Dermis microvascular lymphatic vessel endothelial cell (primary cell): ENCODE results near the gene TRPM4. TPM values are rescaled to one million over a fixed set of nuclear protein-coding genes. Genes with fewer than 3 reads are reported as not detected.
"Not testable (repeated sequence)": the region's sequence is repeated elsewhere in the genome, so short reads cannot be mapped to it uniquely, and the experiment has no call there.

Experiments
- DNase-seq, 2 donors: peaks; one replicate each; pipeline versions ENCODE4 v3.0.0 to v3.0.0-alpha.2; 2010; ENCODE audit warnings: low read depth in 2 of 2
- total RNA-seq: library from RNA; depleted of rRNA; stranded (reverse); fragments of >200 nt; gene quantifications from 2 replicates; pipeline ENCODE4 v1.2.1, GENCODE V29; 2014

Gene TRPM4
- total RNA-seq, 1 donor from 2014 or later = 10.8 TPM

GRCh38 chr19:49126575-49126974 is 31.0 kb upstream of the TRPM4 start:
- DNase-seq = no peak

- DNase-seq = not testable (repeated sequence)
Observed at GRCh38 chr19:49127225-49127624, 30.4 kb upstream of the TRPM4 start.

- peak; percentile 88 to 97 for DNase-seq
Observed at GRCh38 chr19:49127674-49128544, 29.7 kb upstream of the TRPM4 start.

GRCh38 chr19:49128545-49129237 is 28.9 kb upstream of the TRPM4 start:
- no peak for DNase-seq

GRCh38 chr19:49129238-49129583 is 28.4 kb upstream of the TRPM4 start:
- DNase-seq = no peak

GRCh38 chr19:49130325-49130724 is 27.3 kb upstream of the TRPM4 start:
- DNase-seq = no peak

- DNase-seq = no peak
Observed at GRCh38 chr19:49132974-49133609, 24.5 kb upstream of the TRPM4 start.

GRCh38 chr19:49133621-49134454 is 23.8 kb upstream of the TRPM4 start:
- peak in 1 of 2 donors; percentile 44 for DNase-seq

GRCh38 chr19:49135686-49136085 is 21.9 kb upstream of the TRPM4 start:
- DNase-seq = no peak

- no peak for DNase-seq
Observed at GRCh38 chr19:49136771-49137171, 20.8 kb upstream of the TRPM4 start.

GRCh38 chr19:49140951-49141350 is 16.6 kb upstream of the TRPM4 start:
- no peak for DNase-seq

- no peak for DNase-seq
Observed at GRCh38 chr19:49141352-49141751, 16.2 kb upstream of the TRPM4 start.

GRCh38 chr19:49142866-49143335 is 14.7 kb upstream of the TRPM4 start:
- DNase-seq = peak; percentile 77 to 91

GRCh38 chr19:49145573-49146407 is 11.8 kb upstream of the TRPM4 start:
- DNase-seq = peak; percentile 41 to 81

GRCh38 chr19:49146408-49146770 is 11.2 kb upstream of the TRPM4 start:
- not testable (repeated sequence) for DNase-seq

- peak; percentile 39 to 66 for DNase-seq
Observed at GRCh38 chr19:49148044-49148682, 9.4 kb upstream of the TRPM4 start.

- DNase-seq = peak; percentile 45 to 89
Observed at GRCh38 chr19:49148784-49149651, 8.6 kb upstream of the TRPM4 start.

GRCh38 chr19:49149652-49150105 is 7.9 kb upstream of the TRPM4 start:
- peak; percentile 83 to 85 for DNase-seq
